Progenitor cell of endocrine pancreas (in vitro differentiated cells): ENCODE results near the gene FRMD4A. TPM values are rescaled to one million over a fixed set of nuclear protein-coding genes. Genes with fewer than 3 reads are reported as not detected.

Source experiments
- DNase-seq: peaks from one replicate; pipeline ENCODE4 v3.0.0; 2021; ENCODE audit warnings: low spot score; ENCODE audit not compliant: unreplicated experiment
- H3K27ac Mint-ChIP-seq: 2 replicates; pipeline ENCODE4 v1.8.0; 2021; ENCODE audit warnings: mild to moderate bottlenecking, moderate library complexity, mixed read lengths
- H3K27me3 Mint-ChIP-seq: 2 replicates; pipeline ENCODE4 v1.8.0; 2021; ENCODE audit warnings: mixed read lengths
- H3K36me3 Mint-ChIP-seq: 2 replicates; pipeline ENCODE4 v1.8.0; 2022; ENCODE audit warnings: mixed read lengths; ENCODE audit not compliant: insufficient read depth
- H3K4me1 Mint-ChIP-seq: 2 replicates; pipeline ENCODE4 v1.8.0; 2021; ENCODE audit warnings: low read depth, mixed read lengths
- H3K4me3 Mint-ChIP-seq: 2 replicates; pipeline ENCODE4 v1.8.0; 2021; ENCODE audit warnings: low read depth, mild to moderate bottlenecking, moderate library complexity, mixed read lengths
- H3K9me3 Mint-ChIP-seq: 2 replicates; pipeline ENCODE4 v1.8.0; 2021; ENCODE audit warnings: low read depth, mixed read lengths
- total RNA-seq: library from RNA; stranded (reverse); gene quantifications from 2 replicates; pipeline ENCODE4 v1.2.1, GENCODE V29; 2021
- TF ChIP-seq, protein P1 (sequence below): fragments of 200-600 bp; sonication (generic); IDR thresholded peaks from one replicate; pipeline ENCODE4 v1.5.0; 2021; ENCODE audit warnings: antibody characterized with exemption, mild to moderate bottlenecking; ENCODE audit not compliant: unreplicated experiment

The FRMD4A gene
- total RNA-seq, 1 donor from 2014 or later = 42.2 TPM

- no peak for DNase-seq
- H3K4me1 Mint-ChIP-seq = no peaks in the 10 kb centered on the region
- H3K27ac Mint-ChIP-seq = no peak overlapping the region
- TF ChIP-seq, protein P1, sequence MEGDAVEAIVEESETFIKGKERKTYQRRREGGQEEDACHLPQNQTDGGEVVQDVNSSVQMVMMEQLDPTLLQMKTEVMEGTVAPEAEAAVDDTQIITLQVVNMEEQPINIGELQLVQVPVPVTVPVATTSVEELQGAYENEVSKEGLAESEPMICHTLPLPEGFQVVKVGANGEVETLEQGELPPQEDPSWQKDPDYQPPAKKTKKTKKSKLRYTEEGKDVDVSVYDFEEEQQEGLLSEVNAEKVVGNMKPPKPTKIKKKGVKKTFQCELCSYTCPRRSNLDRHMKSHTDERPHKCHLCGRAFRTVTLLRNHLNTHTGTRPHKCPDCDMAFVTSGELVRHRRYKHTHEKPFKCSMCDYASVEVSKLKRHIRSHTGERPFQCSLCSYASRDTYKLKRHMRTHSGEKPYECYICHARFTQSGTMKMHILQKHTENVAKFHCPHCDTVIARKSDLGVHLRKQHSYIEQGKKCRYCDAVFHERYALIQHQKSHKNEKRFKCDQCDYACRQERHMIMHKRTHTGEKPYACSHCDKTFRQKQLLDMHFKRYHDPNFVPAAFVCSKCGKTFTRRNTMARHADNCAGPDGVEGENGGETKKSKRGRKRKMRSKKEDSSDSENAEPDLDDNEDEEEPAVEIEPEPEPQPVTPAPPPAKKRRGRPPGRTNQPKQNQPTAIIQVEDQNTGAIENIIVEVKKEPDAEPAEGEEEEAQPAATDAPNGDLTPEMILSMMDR = no peak
- no peaks in the 10 kb centered on the region for H3K27me3 Mint-ChIP-seq
- H3K36me3 Mint-ChIP-seq = peaks cover 2% of the 10 kb centered on the region
- no peak overlapping the region for H3K4me3 Mint-ChIP-seq
- no peaks in the 10 kb centered on the region for H3K9me3 Mint-ChIP-seq
Measured at GRCh38 chr10:13795653-13796555, 534.8 kb downstream of the FRMD4A start.

- DNase-seq = no peak
- no peaks in the 10 kb centered on the region for H3K27me3 Mint-ChIP-seq
- no peaks in the 10 kb centered on the region for H3K9me3 Mint-ChIP-seq
- peaks cover 2% of the 10 kb centered on the region for H3K36me3 Mint-ChIP-seq
- H3K4me1 Mint-ChIP-seq = no peaks in the 10 kb centered on the region
- TF ChIP-seq, protein P1 = no peak
- H3K27ac Mint-ChIP-seq = no peak overlapping the region
- H3K4me3 Mint-ChIP-seq = no peak overlapping the region
Measured at GRCh38 chr10:13794992-13795612, 535.6 kb downstream of the FRMD4A start.

GRCh38 chr10:13792006-13792405, 538.7 kb downstream of the FRMD4A start:
- DNase-seq = no peak
- Mint-ChIP-seq H3K27ac (no peak overlapping the region), H3K4me3 (no peak overlapping the region), H3K9me3 (no peaks in the 10 kb centered on the region), H3K4me1 (peaks cover 7% of the 10 kb centered on the region), H3K36me3 (peaks cover 2% of the 10 kb centered on the region), H3K27me3 (no peaks in the 10 kb centered on the region)
- TF ChIP-seq, protein P1 = no peak

DNA sequence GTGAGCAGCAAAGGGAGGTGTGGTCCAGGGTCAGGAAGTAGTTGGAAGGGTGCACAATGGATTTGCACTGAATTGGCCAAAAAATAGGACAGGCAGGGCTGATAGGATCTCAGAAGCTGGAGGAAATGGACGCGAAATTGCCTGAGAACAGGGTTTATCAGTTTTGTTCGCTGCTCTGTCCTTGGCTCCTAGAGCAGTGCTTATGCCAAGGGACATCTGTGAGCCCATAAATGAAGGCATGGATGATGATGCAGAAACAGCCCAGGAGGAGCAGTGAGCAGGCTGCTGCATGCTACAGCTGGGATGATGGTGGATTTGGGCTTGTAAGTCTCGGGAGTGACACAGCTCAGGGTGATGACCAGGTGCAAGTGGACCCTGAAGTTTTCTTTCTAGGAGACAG, 539.2 kb downstream of the FRMD4A start:
- TF ChIP-seq, protein P1 = no peak
- H3K36me3 Mint-ChIP-seq = peaks cover 2% of the 10 kb centered on the region
- no peaks in the 10 kb centered on the region for H3K9me3 Mint-ChIP-seq
- H3K4me1 Mint-ChIP-seq = peaks cover 7% of the 10 kb centered on the region
- H3K4me3 Mint-ChIP-seq = no peak overlapping the region
- no peak for DNase-seq
- no peaks in the 10 kb centered on the region for H3K27me3 Mint-ChIP-seq
- no peak overlapping the region for H3K27ac Mint-ChIP-seq

- DNase-seq = no peak
- H3K4me3 Mint-ChIP-seq = no peak overlapping the region
- H3K27ac Mint-ChIP-seq = no peak overlapping the region
- no peaks in the 10 kb centered on the region for H3K27me3 Mint-ChIP-seq
- peaks cover 7% of the 10 kb centered on the region for H3K4me1 Mint-ChIP-seq
- TF ChIP-seq, protein P1 = no peak
- H3K9me3 Mint-ChIP-seq = no peaks in the 10 kb centered on the region
- peaks cover 2% of the 10 kb centered on the region for H3K36me3 Mint-ChIP-seq
Measured at GRCh38 chr10:13790196-13790595, 540.5 kb downstream of the FRMD4A start.
